T1000 (cell line): ENCODE data around the gene DLG3.

ENCODE experiments used
- DNase-seq: peaks from one replicate; lab custom pipeline; 2025; ENCODE audit warnings: mixed read lengths; lab: John Stamatoyannopoulos, UW

Gene DLG3

DNA sequence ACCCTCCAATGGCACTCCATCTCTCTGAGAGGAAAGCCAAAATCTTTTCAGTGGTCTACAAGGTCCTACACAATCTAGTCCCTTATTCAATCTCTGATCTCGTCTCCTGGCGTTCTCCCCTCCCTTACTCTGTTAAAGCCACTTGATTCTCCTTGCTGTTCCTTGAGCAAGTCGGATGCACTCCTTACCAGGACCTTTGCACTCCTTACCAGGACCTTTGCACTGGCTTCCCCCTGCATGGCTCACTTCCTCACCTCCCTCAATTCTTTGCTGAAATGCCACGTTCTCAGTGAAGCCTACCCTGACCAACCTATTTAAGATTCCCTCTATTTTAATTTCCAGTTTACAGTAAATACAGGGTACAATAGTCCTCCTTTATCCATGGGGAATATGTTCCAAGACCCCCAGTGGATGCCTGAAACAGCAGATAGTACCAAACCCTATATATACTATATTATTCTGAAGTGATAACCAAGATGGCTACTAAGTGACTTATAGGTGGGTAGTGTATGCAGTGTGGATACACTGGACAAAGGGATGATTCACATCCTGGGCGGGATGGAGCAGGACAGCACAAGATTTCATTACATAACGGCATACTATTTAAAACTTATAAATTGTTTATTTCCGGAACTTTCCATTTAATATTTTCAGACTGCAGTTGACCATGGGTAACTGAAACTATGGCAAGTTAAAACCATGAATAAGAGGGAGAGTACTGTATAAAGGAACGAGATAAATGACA, 6.5 kb upstream of the DLG3 start:
- DNase-seq = no peak

GRCh38 chrX:70439016-70439415, 5.6 kb upstream of the DLG3 start:
- DNase-seq = no peak

GRCh38 chrX:70442224-70442623, 2.4 kb upstream of the DLG3 start:
- no peak for DNase-seq

DNA sequence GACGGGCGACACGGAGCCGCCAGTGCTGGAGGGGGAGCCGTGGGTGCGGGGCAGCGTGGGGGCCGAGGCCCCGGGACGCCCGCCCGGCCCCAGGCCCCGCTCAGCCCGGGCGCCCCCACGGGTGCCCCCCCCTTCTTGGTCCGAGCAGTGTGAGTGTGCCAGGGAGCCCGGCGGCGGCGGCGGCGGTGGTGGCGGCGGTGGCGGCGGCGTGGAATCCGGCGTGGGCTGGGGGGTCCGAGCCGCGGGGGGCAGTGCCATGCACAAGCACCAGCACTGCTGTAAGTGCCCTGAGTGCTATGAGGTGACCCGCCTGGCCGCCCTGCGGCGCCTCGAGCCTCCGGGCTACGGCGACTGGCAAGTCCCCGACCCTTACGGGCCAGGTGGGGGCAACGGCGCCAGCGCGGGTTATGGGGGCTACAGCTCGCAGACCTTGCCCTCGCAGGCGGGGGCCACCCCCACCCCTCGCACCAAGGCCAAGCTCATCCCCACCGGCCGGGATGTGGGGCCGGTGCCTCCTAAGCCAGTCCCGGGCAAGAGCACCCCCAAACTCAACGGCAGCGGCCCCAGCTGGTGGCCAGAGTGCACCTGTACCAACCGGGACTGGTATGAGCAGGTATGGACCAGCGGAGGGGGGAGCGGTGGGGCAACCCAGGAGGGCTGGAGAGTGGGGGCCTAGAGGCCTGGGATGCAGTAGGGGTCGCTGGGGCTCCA, 466 bp downstream of the DLG3 start:
- DNase-seq = no peak

DNA sequence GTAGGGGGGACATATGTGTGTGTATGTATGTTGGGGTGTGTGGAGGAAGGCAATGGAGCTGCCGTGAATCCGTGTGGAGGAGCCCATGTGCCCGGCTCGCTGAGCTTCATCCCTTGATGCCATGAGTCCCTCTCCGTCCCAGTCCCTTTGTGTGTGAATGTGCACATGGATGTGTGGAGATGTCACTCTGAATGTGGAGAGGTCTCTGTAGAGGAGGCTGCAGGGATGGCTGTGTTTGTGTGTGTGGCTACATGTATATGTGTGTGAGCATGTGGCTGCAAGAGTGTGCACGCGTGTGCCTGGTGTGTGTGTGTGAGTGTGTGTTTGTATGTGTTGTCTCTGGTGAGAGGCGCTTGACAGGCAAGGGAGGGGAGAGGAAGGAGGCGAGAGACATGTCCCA, 1.3 kb downstream of the DLG3 start:
- no peak for DNase-seq

DNA sequence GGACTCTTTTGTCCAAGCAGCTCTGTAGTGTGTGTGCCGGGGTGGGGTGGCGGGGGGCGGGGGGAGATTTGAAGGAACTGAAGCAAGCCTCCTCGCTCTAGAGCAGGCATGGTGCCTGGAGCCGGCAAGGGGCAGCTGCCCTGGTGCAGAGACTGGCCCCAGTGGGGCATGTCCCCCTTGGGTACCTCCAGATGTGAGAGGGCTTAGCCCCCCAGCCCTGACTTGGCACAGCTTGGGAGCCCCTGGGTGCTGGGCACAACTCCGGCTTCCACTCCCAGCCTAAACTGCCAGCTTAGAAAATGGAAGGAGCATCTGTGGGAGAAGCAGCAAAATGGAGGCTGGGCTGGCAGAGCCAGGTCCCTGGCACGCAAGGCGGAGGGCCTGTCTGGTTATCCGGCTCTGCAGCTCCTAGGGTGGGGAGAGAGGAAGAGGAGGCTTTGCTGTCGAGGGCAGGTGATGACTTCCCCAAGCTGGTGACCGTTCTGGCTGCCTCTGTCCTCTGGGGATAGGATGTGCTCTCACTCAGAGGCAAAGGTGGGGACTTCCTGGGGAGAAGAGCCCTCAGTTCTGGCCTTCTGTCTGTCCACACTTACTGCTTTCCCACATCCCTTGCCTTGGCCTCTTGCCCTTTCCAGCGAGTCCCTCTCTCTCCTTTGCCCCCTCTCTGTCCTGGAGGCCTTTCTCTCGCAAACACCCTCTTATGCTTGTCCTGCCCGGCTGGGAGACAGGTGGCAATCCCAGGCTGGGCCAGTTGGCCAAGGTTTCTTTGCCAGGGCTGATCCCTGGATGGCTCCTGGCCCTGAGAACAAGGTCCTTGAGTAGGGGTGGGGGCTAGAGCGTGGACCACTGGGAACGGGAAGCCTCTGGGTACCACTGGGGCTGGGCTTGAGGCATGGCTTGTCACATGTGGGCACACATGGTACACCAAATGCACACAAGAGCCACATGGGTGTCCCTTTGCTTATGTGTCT, 2.0 kb downstream of the DLG3 start:
- DNase-seq = no peak

- no peak for DNase-seq
These were observed 4.9 kb downstream of the DLG3 start for GRCh38 chrX:70449457-70449966.

GRCh38 chrX:70452143-70452733, 7.6 kb downstream of the DLG3 start:
- DNase-seq = peak; percentile 35

DNA sequence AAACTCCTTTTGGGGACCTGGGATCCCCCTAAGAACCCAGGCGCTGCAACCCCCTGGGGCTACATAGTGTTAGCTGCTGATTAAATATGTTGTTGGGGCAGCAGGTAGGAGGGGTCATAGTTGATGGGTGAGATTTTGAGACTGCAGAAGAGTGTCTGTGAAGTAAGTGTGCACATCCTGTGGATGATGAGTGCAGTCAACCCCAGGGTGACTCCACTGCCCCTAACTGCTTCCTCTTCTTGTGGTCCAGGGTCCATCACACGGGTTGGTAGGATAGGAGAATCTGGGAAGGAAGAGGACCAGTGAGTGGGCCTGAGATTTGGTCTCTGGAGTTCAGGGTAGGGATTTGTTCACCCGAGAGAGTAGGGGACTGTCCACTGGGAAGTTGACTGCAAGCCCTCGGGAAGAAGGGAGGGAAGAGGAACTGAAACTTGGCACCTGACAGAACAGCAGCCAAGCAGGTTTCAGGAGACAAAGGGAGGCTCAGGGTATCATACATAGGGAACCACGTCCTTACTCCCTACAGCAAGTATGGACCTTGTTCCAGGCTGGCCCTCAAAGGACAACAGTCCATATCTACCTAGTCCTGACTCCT, 8.5 kb downstream of the DLG3 start:
- DNase-seq = no peak

- DNase-seq = peak; percentile 72
These were observed 10.1 kb downstream of the DLG3 start for GRCh38 chrX:70454441-70455365.

DNA sequence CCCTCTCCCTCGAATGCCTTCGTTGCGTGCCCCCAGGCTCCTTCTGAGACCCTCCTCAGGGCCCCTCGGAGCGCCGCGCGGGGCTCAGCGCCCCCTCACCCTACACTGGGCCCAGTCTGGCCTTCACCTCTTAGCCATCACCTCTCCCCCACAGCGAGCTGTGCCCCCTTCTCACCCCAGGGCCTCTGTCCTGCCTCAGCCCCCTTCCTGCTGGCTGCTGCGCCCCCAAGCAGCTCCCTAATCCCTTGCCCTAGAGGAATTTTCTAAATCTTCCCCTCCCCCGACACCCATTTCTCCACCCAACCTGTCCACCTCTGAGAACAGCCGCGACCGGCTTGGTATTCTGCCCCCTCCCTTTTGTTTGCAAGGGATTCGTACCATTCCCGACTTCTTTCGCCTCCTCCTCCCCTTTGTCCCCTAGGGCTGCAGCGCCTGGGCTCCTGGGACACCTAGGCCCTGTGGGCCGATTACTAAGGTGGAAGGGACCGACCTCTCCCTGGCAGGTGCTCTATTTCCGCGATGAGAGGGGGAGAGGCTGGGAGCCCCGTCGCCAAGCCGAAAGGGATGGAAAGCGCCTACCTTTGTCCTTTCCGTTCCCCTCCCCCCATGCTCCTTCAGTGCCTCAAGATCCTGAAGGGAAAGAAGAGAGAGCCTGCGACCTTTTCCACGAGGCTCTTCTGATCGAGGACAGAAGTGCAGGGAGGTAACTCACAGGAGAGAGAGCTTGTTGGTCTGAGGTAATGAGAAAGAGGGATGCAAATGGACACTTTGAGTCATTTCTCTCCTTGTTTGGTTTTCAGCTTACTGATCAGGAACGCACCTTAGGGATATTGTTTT, 10.9 kb downstream of the DLG3 start:
- DNase-seq = no peak

GRCh38 chrX:70456256-70456655, 11.6 kb downstream of the DLG3 start:
- no peak for DNase-seq

DNA sequence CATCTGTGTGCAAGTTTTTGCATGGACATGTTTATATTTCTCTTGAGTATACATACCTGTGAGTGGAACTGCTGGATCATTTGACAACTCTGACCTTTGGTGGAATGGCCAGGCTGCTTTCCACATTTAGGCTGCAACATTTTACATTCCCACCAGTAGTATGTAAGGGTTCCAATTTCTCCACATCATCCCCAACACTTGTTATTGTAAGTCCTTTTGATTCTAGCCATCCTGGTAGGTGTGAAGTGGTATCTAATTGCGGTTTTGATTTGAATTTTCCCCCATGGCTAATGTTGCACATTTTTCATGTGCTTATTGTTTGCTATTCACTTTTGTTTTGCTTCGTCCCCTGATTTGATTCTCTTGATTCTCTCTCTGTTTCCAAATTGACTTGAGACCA, 16.4 kb downstream of the DLG3 start:
- DNase-seq = no peak

GRCh38 chrX:70464051-70464450, 19.4 kb downstream of the DLG3 start:
- DNase-seq = no peak

DNA sequence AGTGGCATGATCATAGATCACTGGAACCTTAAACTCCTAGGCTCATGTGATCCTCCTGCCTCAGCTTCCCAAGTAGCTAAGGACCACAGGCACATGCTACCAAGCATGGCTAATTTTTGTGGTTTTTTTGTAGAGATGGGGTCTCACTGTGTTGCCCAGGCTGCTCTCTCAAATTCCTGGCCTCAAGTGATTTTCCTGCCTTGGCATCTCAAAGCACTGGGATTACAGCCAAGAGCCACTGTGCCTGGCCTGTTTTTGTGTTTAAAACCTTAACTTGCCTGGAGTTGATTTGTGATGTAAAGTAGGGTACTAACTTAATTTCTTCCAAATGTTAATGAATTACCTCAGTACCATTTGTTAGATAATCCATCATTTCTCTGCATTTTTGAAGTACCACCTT, 22.3 kb downstream of the DLG3 start:
- DNase-seq = no peak

DNA sequence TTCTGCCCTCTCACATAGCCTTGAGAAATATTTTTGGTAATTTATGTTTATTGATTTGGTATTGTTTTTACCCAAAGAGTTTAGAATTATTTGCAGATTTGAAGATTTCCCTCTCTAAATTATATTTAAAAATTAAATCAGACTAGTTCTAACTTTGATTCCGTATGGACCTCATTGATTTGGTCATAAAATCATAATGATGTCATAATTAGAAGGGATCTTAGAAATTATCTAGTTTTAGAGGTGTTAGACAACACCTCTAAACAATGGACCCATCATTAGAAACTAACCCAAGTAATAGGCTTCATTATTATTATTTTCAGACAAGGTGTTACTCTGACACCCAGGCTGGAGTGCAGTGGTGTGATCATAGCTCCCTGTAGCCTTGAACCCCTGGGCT, 24.1 kb downstream of the DLG3 start:
- no peak for DNase-seq

DNA sequence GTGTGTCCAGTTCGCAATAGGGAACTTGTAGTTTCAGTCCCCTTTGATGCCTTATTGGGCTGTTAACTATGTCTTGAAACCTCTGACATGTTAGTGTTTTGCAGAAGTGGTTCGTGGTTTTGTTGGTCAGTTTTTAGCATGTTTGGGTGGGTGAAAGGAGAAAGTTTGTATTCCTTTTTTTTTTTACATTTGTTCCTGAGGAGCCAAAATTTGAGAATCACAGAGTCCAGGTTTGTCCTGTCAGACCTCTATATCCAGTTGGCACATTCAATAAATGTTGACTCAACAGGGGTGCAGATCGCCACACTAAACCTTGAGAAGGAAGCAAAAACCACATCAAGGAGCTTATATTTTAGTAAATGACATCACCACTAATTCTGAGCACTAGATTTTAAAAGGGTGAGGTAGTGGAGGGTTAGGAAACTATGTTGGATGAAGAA, 26.2 kb downstream of the DLG3 start:
- DNase-seq = no peak

GRCh38 chrX:70476166-70476933, 31.7 kb downstream of the DLG3 start:
- no peak for DNase-seq
